MG63 (cell line): Measurements from ENCODE around the gene PDCL3. TPM values are rescaled to one million over a fixed set of nuclear protein-coding genes. Genes with fewer than 3 reads are reported as not detected.

Experiments
- DNase-seq: peaks from one replicate; pipeline ENCODE4 v3.0.0-alpha.2; 2020
- H3K27me3 ChIP-seq: fragments of 250-450 bp; sonication (Bioruptor Pico); 2 replicates; pipeline ENCODE4 v1.5.1; 2020; ENCODE audit warnings: mild to moderate bottlenecking, moderate library complexity
- H3K36me3 ChIP-seq: fragments of 250-450 bp; sonication (Bioruptor Pico); 2 replicates; pipeline ENCODE4 v1.5.1; 2020; ENCODE audit warnings: mild to moderate bottlenecking, moderate library complexity
- H3K4me3 ChIP-seq: fragments of 250-450 bp; sonication (Bioruptor Pico); 2 replicates; pipeline ENCODE4 v1.5.1; 2020; ENCODE audit warnings: mild to moderate bottlenecking, moderate library complexity
- H3K9me3 ChIP-seq: fragments of 250-450 bp; sonication (Bioruptor Pico); 2 replicates; pipeline ENCODE4 v1.5.1; 2020; ENCODE audit warnings: mild to moderate bottlenecking, moderate library complexity
- total RNA-seq: library from RNA; depleted of rRNA; stranded (reverse); fragments of >200 nt; shearing (Covaris generic); gene quantifications from 2 replicates; pipeline ENCODE4 v1.2.3, GENCODE V29; 2014; ENCODE audit warnings: low replicate concordance; rRNA removed

The PDCL3 gene
- total RNA-seq, 1 experiment from 2014 or later = 18.1 TPM

GRCh38 chr2:100620481-100620880, 57.7 kb downstream of the PDCL3 start:
- DNase-seq = no peak
- Histone ChIP-seq H3K36me3 (no peaks in the 10 kb centered on the region), H3K9me3 (no peaks in the 10 kb centered on the region), H3K4me3 (no peak overlapping the region), H3K27me3 (no peaks in the 10 kb centered on the region)

GRCh38 chr2:100621371-100621951, 58.7 kb downstream of the PDCL3 start:
- no peaks in the 10 kb centered on the region for H3K27me3 ChIP-seq
- H3K4me3 ChIP-seq = no peak overlapping the region
- no peaks in the 10 kb centered on the region for H3K9me3 ChIP-seq
- DNase-seq = no peak
- H3K36me3 ChIP-seq = no peaks in the 10 kb centered on the region

DNA sequence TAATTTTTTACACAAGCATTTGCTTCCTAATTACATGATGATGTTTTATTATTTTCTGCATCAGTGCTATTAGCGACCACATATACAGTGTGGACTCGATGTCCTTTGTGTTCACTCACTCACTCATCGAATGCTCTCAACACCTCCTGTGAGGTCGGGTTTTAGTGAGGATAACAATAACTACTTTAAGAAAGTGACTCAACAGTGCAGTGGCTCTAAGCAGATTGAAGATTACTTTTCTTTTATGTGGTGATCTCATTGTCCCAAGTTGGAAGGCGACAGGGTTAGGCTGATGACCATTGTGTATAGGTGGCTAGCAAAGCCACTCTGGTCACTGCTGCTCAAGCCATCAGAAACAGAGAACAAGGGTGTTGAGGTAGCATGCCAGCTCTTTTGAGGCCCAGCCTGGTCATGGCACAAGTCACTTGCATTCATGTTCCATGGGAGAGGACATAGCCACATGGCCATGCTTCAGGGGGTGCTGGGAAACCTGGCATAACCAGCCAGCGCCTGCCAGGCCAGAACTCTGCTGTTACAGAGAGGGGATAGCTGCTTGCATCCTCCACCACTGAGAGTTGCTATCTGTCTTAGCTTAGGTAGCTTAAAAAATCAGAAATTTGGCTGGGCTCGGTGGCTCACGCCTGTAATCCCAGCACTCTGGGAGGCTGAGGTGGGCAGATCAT, 60.4 kb downstream of the PDCL3 start:
- H3K36me3 ChIP-seq = no peaks in the 10 kb centered on the region
- H3K27me3 ChIP-seq = no peaks in the 10 kb centered on the region
- no peaks in the 10 kb centered on the region for H3K9me3 ChIP-seq
- DNase-seq = no peak
- no peak overlapping the region for H3K4me3 ChIP-seq

DNA sequence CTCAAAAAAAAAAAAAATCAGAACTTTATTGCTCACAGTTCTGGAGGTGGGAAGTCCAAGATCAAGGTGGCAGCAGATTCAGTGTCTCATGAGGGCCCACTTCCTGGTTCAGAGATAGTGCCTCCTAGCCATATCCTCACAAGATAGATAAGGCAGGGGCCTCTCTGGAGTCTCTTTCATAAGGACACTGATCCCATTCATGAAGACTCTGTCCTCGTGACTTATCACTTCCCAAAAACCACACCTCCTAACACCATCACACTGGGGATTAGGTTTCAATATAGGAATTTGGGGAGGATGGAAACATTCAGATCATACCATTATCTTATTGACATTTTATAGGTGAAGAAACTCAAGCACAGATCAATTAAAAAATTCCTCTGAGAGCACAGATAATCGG, 61.1 kb downstream of the PDCL3 start:
- Histone ChIP-seq H3K27me3 (no peaks in the 10 kb centered on the region), H3K4me3 (no peak overlapping the region), H3K9me3 (no peaks in the 10 kb centered on the region), H3K36me3 (no peaks in the 10 kb centered on the region)
- no peak for DNase-seq

DNA sequence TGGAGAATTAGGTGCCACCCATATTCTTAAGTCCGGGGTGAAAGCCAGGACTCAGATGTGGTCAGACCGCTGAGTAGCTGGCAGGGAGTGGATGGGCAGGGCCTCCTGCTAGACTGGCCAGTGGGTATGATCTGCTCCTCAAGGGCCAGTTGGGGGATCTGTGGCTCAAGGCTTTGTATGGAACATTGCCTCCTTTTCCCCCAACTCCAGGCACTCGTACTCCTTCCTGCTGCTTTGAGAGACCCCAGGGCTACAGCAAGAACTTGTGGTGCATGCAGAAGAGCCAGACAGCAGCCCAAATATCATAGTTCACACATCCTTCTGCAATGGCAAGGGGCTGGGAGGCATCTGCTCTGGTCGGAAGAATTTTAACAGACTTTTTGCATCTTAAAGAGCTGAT, 61.7 kb downstream of the PDCL3 start:
- peak; percentile 31 for DNase-seq
- Histone ChIP-seq H3K4me3 (no peak overlapping the region), H3K27me3 (no peaks in the 10 kb centered on the region), H3K36me3 (no peaks in the 10 kb centered on the region), H3K9me3 (no peaks in the 10 kb centered on the region)

GRCh38 chr2:100625717-100626116, 62.9 kb downstream of the PDCL3 start:
- Histone ChIP-seq H3K4me3 (no peak overlapping the region), H3K27me3 (no peaks in the 10 kb centered on the region)
- DNase-seq = no peak

More at GRCh38 chr2:100625717-100626116, 62.9 kb downstream of the PDCL3 start:
- no peaks in the 10 kb centered on the region for H3K9me3 ChIP-seq
- no peaks in the 10 kb centered on the region for H3K36me3 ChIP-seq

Other genes with a start within 250 kb of the PDCL3 start
- 1.4 and 2.0 TPM in 2 replicates for gene LONRF2, start 240.5 kb upstream of the PDCL3 start, total RNA-seq
- gene CHST10, start 145.3 kb upstream of the PDCL3 start, total RNA-seq = 21.7 and 40.4 TPM in 2 replicates
- not detected in 2 replicates for gene NMS, start 92.5 kb upstream of the PDCL3 start, total RNA-seq